GM19240 (cell line): ENCODE data around the gene HELZ.
"Not testable (repeated sequence)": the region's sequence is repeated elsewhere in the genome, so short reads cannot be mapped to it uniquely, and the experiment has no call there.

Experiments used
- DNase-seq: peaks from one replicate; pipeline ENCODE4 v3.0.0; 2011; ENCODE audit warnings: low spot score; ENCODE audit not compliant: insufficient read length

HELZ gene

GRCh38 chr17:67145183-67145805, 99.7 kb downstream of the HELZ start:
- DNase-seq, result no peak

- no peak for DNase-seq
Measured at GRCh38 chr17:67143318-67143717, 101.7 kb downstream of the HELZ start.

GRCh38 chr17:67142030-67142429, 103.0 kb downstream of the HELZ start:
- not testable (repeated sequence) for DNase-seq

GRCh38 chr17:67139784-67140665, 105.0 kb downstream of the HELZ start:
- DNase-seq, result no peak

GRCh38 chr17:67139289-67139688, 105.7 kb downstream of the HELZ start:
- DNase-seq, result no peak

GRCh38 chr17:67138392-67138791, 106.6 kb downstream of the HELZ start:
- no peak for DNase-seq

- DNase-seq, result no peak
Measured at GRCh38 chr17:67137860-67138259, 107.1 kb downstream of the HELZ start.

GRCh38 chr17:67137026-67137370, 108.0 kb downstream of the HELZ start:
- no peak for DNase-seq

GRCh38 chr17:67136191-67137025, 108.6 kb downstream of the HELZ start:
- DNase-seq, result no peak

- DNase-seq, result no peak
Measured at GRCh38 chr17:67133161-67133560, 111.8 kb downstream of the HELZ start.

GRCh38 chr17:67132366-67132765, 112.6 kb downstream of the HELZ start:
- DNase-seq, result no peak

- DNase-seq, result no peak
Measured at GRCh38 chr17:67130768-67131167, 114.2 kb downstream of the HELZ start.

- DNase-seq, result no peak
Measured at GRCh38 chr17:67129283-67129682, 115.7 kb downstream of the HELZ start.

GRCh38 chr17:67128700-67129099, 116.3 kb downstream of the HELZ start:
- DNase-seq, result no peak

- DNase-seq, result no peak
Measured at GRCh38 chr17:67127925-67128324, 117.1 kb downstream of the HELZ start.

- no peak for DNase-seq
Measured at GRCh38 chr17:67126983-67127382, 118.0 kb downstream of the HELZ start.

GRCh38 chr17:67126543-67126942, 118.5 kb downstream of the HELZ start:
- not testable (repeated sequence) for DNase-seq

GRCh38 chr17:67125924-67126323, 119.1 kb downstream of the HELZ start:
- no peak for DNase-seq

GRCh38 chr17:67125417-67125816, 119.6 kb downstream of the HELZ start:
- DNase-seq, result no peak

- no peak for DNase-seq
Measured at GRCh38 chr17:67124450-67125148, 120.4 kb downstream of the HELZ start.

GRCh38 chr17:67123699-67124098, 121.3 kb downstream of the HELZ start:
- no peak for DNase-seq
